Neural progenitor cell (in vitro differentiated cells): ENCODE data around the gene MESD. TPM values are rescaled to one million over a fixed set of nuclear protein-coding genes. Genes with fewer than 3 reads are reported as not detected.

Experiments
- DNase-seq: peaks from one replicate; pipeline ENCODE4 v3.0.0-alpha.2; 2016; ENCODE audit warnings: low spot score
- H2AFZ ChIP-seq: fragments of 200-600 bp; sonication (generic); replicated peaks from 2 replicates; pipeline ENCODE4 v1.6.1; 2016; ENCODE audit warnings: antibody characterized with exemption
- H3F3A ChIP-seq: fragments of 200-600 bp; sonication (generic); 2 replicates; pipeline ENCODE4 v1.6.1; 2016; ENCODE audit warnings: antibody characterized with exemption, low read depth
- H3K27ac ChIP-seq: fragments of 200-600 bp; sonication (generic); 2 replicates; pipeline ENCODE4 v1.5.1; 2016; ENCODE audit warnings: mild to moderate bottlenecking
- H3K27me3 ChIP-seq: fragments of 200-600 bp; sonication (generic); 2 replicates; pipeline ENCODE4 v1.6.1; 2016; ENCODE audit warnings: mild to moderate bottlenecking, moderate library complexity
- H3K36me3 ChIP-seq: fragments of 200-600 bp; sonication (generic); 2 replicates; pipeline ENCODE4 v1.5.1; 2016
- H3K4me1 ChIP-seq: fragments of 200-600 bp; sonication (generic); 2 replicates; pipeline ENCODE4 v1.6.1; 2016; ENCODE audit warnings: mixed run types
- H3K4me2 ChIP-seq: fragments of 200-600 bp; sonication (generic); 2 replicates; pipeline ENCODE4 v1.6.1; 2016
- H3K4me3 ChIP-seq: fragments of 200-600 bp; sonication (generic); 2 replicates; pipeline ENCODE4 v1.5.1; 2016
- H3K79me2 ChIP-seq: fragments of 200-600 bp; sonication (generic); 2 replicates; pipeline ENCODE4 v1.6.1; 2016; ENCODE audit warnings: low read depth
- H3K9ac ChIP-seq: fragments of 200-600 bp; sonication (generic); 2 replicates; pipeline ENCODE4 v1.6.1; 2016
- H3K9me3 ChIP-seq: fragments of 200-600 bp; sonication (generic); 2 replicates; pipeline ENCODE4 v1.5.1; 2016; ENCODE audit warnings: low read depth
- H4K20me1 ChIP-seq: fragments of 200-600 bp; sonication (generic); 2 replicates; pipeline ENCODE4 v1.6.1; 2016; ENCODE audit warnings: low read depth
- H3K27ac Mint-ChIP-seq: 3 replicates; pipeline ENCODE4 v1.8.0; 2021; ENCODE audit warnings: mixed read lengths
- H3K27me3 Mint-ChIP-seq: 2 replicates; pipeline ENCODE4 v1.8.0; 2022; ENCODE audit warnings: low read depth, mild to moderate bottlenecking, inconsistent platforms, moderate library complexity, mixed read lengths; ENCODE audit not compliant: insufficient read depth
- H3K36me3 Mint-ChIP-seq: 3 replicates; pipeline ENCODE4 v1.8.0; 2021; ENCODE audit warnings: mixed read lengths
- H3K4me1 Mint-ChIP-seq: 3 replicates; pipeline ENCODE4 v1.8.0; 2021; ENCODE audit warnings: mixed read lengths
- H3K4me3 Mint-ChIP-seq: 3 replicates; pipeline ENCODE4 v1.8.0; 2021; ENCODE audit warnings: mild to moderate bottlenecking, moderate library complexity, mixed read lengths
- H3K9me3 Mint-ChIP-seq: 3 replicates; pipeline ENCODE4 v1.8.0; 2020; ENCODE audit warnings: mixed read lengths
- EZH2 ChIP-seq: fragments of 200-600 bp; sonication (generic); IDR thresholded peaks from 2 replicates; pipeline ENCODE4 v1.6.1; 2017; ENCODE audit warnings: antibody characterized with exemption, mild to moderate bottlenecking, moderate library complexity
- EZH2phosphoT487 ChIP-seq: fragments of 200-600 bp; sonication (generic); IDR thresholded peaks from 2 replicates; pipeline ENCODE4 v1.6.1; 2017; ENCODE audit warnings: antibody characterized with exemption
- total RNA-seq: library from RNA; depleted of rRNA; stranded (reverse); fragments of >200 nt; gene quantifications from 2 replicates; pipeline ENCODE4 v1.2.3, GENCODE V29; 2015; ENCODE audit warnings: low replicate concordance
- TF ChIP-seq, protein P1 (sequence below): fragments of 200-600 bp; sonication (generic); IDR thresholded peaks from 2 replicates; pipeline ENCODE4 v1.5.1; 2017; ENCODE audit warnings: antibody characterized with exemption, mild to moderate bottlenecking

The MESD gene
- total RNA-seq, 1 donor from 2014 or later, result 31.5 TPM

DNA sequence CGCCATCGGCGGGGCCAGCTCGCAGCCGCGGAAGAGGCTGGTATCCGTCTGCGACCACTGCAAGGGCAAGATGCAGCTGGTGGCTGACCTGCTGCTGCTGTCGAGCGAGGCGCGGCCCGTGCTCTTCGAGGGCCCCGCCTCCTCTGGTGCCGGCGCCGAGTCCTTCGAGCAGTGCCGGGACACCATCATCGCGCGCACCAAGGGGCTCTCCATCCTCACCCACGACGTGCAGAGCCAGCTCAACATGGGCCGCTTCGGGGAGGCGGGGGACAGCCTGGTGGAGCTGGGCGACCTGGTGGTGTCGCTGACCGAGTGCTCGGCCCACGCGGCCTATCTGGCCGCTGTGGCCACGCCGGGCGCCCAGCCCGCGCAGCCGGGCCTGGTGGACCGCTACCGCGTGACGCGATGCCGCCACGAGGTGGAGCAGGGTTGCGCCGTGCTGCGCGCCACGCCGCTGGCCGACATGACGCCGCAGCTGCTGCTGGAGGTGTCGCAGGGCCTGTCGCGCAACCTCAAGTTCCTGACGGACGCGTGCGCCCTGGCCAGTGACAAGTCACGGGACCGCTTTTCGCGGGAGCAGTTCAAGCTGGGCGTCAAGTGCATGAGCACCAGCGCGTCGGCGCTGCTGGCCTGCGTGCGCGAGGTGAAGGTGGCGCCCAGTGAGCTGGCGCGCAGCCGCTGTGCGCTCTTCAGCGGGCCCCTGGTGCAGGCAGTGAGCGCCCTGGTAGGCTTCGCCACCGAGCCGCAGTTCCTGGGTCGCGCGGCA, 12.9 kb upstream of the MESD start:
- Mint-ChIP-seq H3K27ac (no peak overlapping the region), H3K36me3 (peaks cover 15% of the 10 kb centered on the region), H3K4me3 (peak overlapping the region; percentile 69), H3K27me3 (no peaks in the 10 kb centered on the region), H3K4me1 (peaks cover 23% of the 10 kb centered on the region), H3K9me3 (no peaks in the 10 kb centered on the region)
- DNase-seq, result peak; percentile 43
- Histone ChIP-seq H3K4me3 (peak overlapping the region; percentile 100), H3K9me3 (no peaks in the 10 kb centered on the region), H3K4me2 (peak overlapping the region; percentile 94), H3K9ac (no peak overlapping the region), H3K36me3 (peaks cover 4% of the 10 kb centered on the region), H3F3A (peaks cover 7% of the 10 kb centered on the region), H3K4me1 (peaks cover 10% of the 10 kb centered on the region), H3K79me2 (peaks cover 44% of the 10 kb centered on the region), H3K27me3 (peaks cover 30% of the 10 kb centered on the region), H3K27ac (no peak overlapping the region), H4K20me1 (peaks cover 28% of the 10 kb centered on the region), H2AFZ (no peak overlapping the region)
- TF ChIP-seq EZH2phosphoT487 (no peak), EZH2 (no peak)
- TF ChIP-seq, protein P1, sequence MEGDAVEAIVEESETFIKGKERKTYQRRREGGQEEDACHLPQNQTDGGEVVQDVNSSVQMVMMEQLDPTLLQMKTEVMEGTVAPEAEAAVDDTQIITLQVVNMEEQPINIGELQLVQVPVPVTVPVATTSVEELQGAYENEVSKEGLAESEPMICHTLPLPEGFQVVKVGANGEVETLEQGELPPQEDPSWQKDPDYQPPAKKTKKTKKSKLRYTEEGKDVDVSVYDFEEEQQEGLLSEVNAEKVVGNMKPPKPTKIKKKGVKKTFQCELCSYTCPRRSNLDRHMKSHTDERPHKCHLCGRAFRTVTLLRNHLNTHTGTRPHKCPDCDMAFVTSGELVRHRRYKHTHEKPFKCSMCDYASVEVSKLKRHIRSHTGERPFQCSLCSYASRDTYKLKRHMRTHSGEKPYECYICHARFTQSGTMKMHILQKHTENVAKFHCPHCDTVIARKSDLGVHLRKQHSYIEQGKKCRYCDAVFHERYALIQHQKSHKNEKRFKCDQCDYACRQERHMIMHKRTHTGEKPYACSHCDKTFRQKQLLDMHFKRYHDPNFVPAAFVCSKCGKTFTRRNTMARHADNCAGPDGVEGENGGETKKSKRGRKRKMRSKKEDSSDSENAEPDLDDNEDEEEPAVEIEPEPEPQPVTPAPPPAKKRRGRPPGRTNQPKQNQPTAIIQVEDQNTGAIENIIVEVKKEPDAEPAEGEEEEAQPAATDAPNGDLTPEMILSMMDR, result no peak

DNA sequence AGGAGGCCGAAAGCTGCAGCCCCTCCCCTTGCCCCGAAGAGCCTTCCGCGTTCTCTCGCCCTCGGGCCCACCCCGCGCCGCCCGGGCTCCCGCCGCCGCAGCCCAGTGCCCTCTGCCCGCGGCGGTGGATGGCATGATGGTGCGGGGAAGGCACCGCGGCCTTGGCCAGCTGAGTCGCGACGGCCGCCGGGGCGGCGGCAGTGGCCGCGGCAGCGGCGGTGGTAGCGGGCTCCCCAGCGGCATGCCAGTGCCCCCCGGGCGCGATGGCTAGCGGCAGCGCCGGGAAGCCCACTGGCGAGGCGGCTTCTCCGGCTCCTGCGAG, 12.4 kb upstream of the MESD start:
- Mint-ChIP-seq H3K27me3 (peaks cover 1% of the 10 kb centered on the region), H3K27ac (no peak overlapping the region), H3K4me1 (peaks cover 23% of the 10 kb centered on the region), H3K36me3 (peaks cover 15% of the 10 kb centered on the region), H3K9me3 (peaks cover 2% of the 10 kb centered on the region), H3K4me3 (peak overlapping the region; percentile 78)
- peaks cover 10% of the 10 kb centered on the region for H3F3A ChIP-seq
- peaks cover 28% of the 10 kb centered on the region for H4K20me1 ChIP-seq
- H3K36me3 ChIP-seq, result peaks cover 4% of the 10 kb centered on the region
- peak overlapping the region; percentile 100 for H3K4me3 ChIP-seq
- peak overlapping the region; percentile 76 for H2AFZ ChIP-seq
- no peak for DNase-seq
- H3K9me3 ChIP-seq, result no peaks in the 10 kb centered on the region
- H3K27me3 ChIP-seq, result peaks cover 30% of the 10 kb centered on the region
- H3K27ac ChIP-seq, result no peak overlapping the region
- TF ChIP-seq EZH2phosphoT487 (no peak), EZH2 (no peak)
- TF ChIP-seq, protein P1, result no peak
- H3K9ac ChIP-seq, result no peak overlapping the region
- H3K4me1 ChIP-seq, result peaks cover 10% of the 10 kb centered on the region
- peaks cover 42% of the 10 kb centered on the region for H3K79me2 ChIP-seq
- peak overlapping the region; percentile 94 for H3K4me2 ChIP-seq

GRCh38 chr15:81001152-81002008, 11.8 kb upstream of the MESD start:
- peaks cover 10% of the 10 kb centered on the region for H3K4me1 ChIP-seq
- peaks cover 30% of the 10 kb centered on the region for H3K27me3 ChIP-seq
- H3K36me3 ChIP-seq, result peaks cover 4% of the 10 kb centered on the region
- H2AFZ ChIP-seq, result peak overlapping the region; percentile 79
- H3F3A ChIP-seq, result peaks cover 10% of the 10 kb centered on the region
- H3K27ac Mint-ChIP-seq, result no peak overlapping the region
- H3K4me3 ChIP-seq, result peak overlapping the region; percentile 100
- peaks cover 2% of the 10 kb centered on the region for H3K27me3 Mint-ChIP-seq
- peak overlapping the region; percentile 95 for H3K4me3 Mint-ChIP-seq
- peak overlapping the region; percentile 67 for H3K9ac ChIP-seq
- peak overlapping the region; percentile 94 for H3K4me2 ChIP-seq
- H4K20me1 ChIP-seq, result peaks cover 28% of the 10 kb centered on the region
- peaks cover 42% of the 10 kb centered on the region for H3K79me2 ChIP-seq
- H3K4me1 Mint-ChIP-seq, result peaks cover 23% of the 10 kb centered on the region
- peak overlapping the region; percentile 59 for H3K27ac ChIP-seq
- DNase-seq, result peak; percentile 77
- no peaks in the 10 kb centered on the region for H3K9me3 ChIP-seq
- peaks cover 2% of the 10 kb centered on the region for H3K9me3 Mint-ChIP-seq
- TF ChIP-seq EZH2 (peak; percentile 29), EZH2phosphoT487 (no peak)
- TF ChIP-seq, protein P1, result no peak
- H3K36me3 Mint-ChIP-seq, result peaks cover 15% of the 10 kb centered on the region
